ENCODE results near the gene GINS1. TPM values are rescaled to one million over a fixed set of nuclear protein-coding genes. Genes with fewer than 3 reads are reported as not detected.

GINS1 gene
- total and polyA plus RNA-seq, 11 donors: 0.15 to 3.1 (median 0.36) TPM

- H3K36me3 ChIP-seq: no peaks in the 10 kb centered on the region
- H3K4me3 ChIP-seq: no peak overlapping the region
- peaks cover 0 to 22% (median 4%) of the 10 kb centered on the region in 12 donors for H3K4me1 ChIP-seq
- WGBS, 4 donors: 51 to 59% (median 56%) methylated on average over 5 of the region's 5 CpGs
- TF ChIP-seq POLR2A (IDR thresholded peaks at IDR 0.05) (no peak), CTCF (IDR thresholded peaks at IDR 0.05) (no peak)
- no peaks in the 10 kb centered on the region for H3K27me3 ChIP-seq
- H3K27ac ChIP-seq: no peak overlapping the region
- intact Hi-C loops (cut with DNase I): loop anchor here in 9 of 10 donors (2.0 to 10.0 kb wide), 11 partner anchors 79 to 399 kb away; partner anchors contain the start of genes ENTPD6 (in 8 of the 9), ZNF337 (in 2 of the 9) and NANP (in 1 of the 9)
- no peak for DNase-seq
- no peak for ATAC-seq
- no peaks in the 10 kb centered on the region for H3K9me3 ChIP-seq
Measured at GRCh38 chr20:25394276-25394675, 13.2 kb upstream of the GINS1 start.

- DNase-seq (no peak), ATAC-seq (no peak)
Measured at GRCh38 chr20:25394996-25395395, 12.5 kb upstream of the GINS1 start.

GRCh38 chr20:25397096-25397495, 10.4 kb upstream of the GINS1 start:
- WGBS, 4 donors: 73 to 82% (median 77%) methylated on average over 6 of the region's 6 CpGs
- no peaks in the 10 kb centered on the region for H3K27me3 ChIP-seq
- H3K4me1 ChIP-seq: peaks cover 0 to 8% (median 0%) of the 10 kb centered on the region in 12 donors
- no peak overlapping the region for H3K4me3 ChIP-seq
- TF ChIP-seq CTCF (IDR thresholded peaks at IDR 0.05) (no peak), POLR2A (IDR thresholded peaks at IDR 0.05) (no peak)
- intact Hi-C loops (cut with DNase I): loop anchor here (5.0 to 10.0 kb wide), 12 partner anchors 60 to 405 kb away; partner anchors contain the start of genes ENTPD6 (in 7 of the 10), APMAP (in 4 of the 10), NANP (in 1 of the 10) and ZNF337 (in 1 of the 10)
- DNase-seq: no peak
- no peaks in the 10 kb centered on the region for H3K36me3 ChIP-seq
- no peak overlapping the region for H3K27ac ChIP-seq
- ATAC-seq: no peak
- peaks cover 0 to 6% (median 2%) of the 10 kb centered on the region in 12 donors for H3K9me3 ChIP-seq

More at GRCh38 chr20:25394996-25395395, 12.5 kb upstream of the GINS1 start:
- no peaks in the 10 kb centered on the region for H3K9me3 ChIP-seq
- 92 to 95% (median 93%) methylated on average over 6 of the region's 6 CpGs for WGBS, 4 donors
- no peak for TF ChIP-seq POLR2A (IDR thresholded peaks at IDR 0.05)
- no peak for TF ChIP-seq CTCF (IDR thresholded peaks at IDR 0.05)
- no peaks in the 10 kb centered on the region for H3K27me3 ChIP-seq
- no peak overlapping the region for H3K27ac ChIP-seq
- peaks cover 0 to 16% (median 0%) of the 10 kb centered on the region in 12 donors for H3K4me1 ChIP-seq
- intact Hi-C loops (cut with DNase I): loop anchor here (2.0 to 10.0 kb wide), 16 partner anchors 58 to 403 kb away; partner anchors contain the start of genes ENTPD6 (in 8 of the 10), APMAP (in 4 of the 10), ZNF337 (in 2 of the 10) and NANP (in 1 of the 10)
- no peaks in the 10 kb centered on the region for H3K36me3 ChIP-seq
- H3K4me3 ChIP-seq: no peak overlapping the region

- ATAC-seq (no peak), DNase-seq (no peak)
- Histone ChIP-seq H3K4me3 (no peak overlapping the region), H3K36me3 (no peaks in the 10 kb centered on the region), H3K27me3 (no peaks in the 10 kb centered on the region), H3K27ac (no peak overlapping the region), H3K4me1 (peaks cover 0 to 8% (median 0%) of the 10 kb centered on the region in 12 donors), H3K9me3 (peaks cover 0 to 13% (median 8%) of the 10 kb centered on the region in 12 donors)
- WGBS, 4 donors: 58 to 79% (median 64%) methylated on average over 1 of the region's 1 CpG
- intact Hi-C loops (cut with DNase I): loop anchor here (2.0 to 10.0 kb wide), 14 partner anchors 61 to 406 kb away; partner anchors contain the start of genes ENTPD6 (in 7 of the 10), APMAP (in 4 of the 10), NANP (in 1 of the 10) and ZNF337 (in 1 of the 10)
- TF ChIP-seq POLR2A (IDR thresholded peaks at IDR 0.05): no peak
Measured at GRCh38 chr20:25397821-25398220, 9.7 kb upstream of the GINS1 start.
